ENCODE measurements around the gene FBXO40.

GRCh38 chr3:121545574-121546455 is 47.4 kb upstream of the FBXO40 start, which contains the start of gene POLQ:
- no peak for TF ChIP-seq CTCF (IDR thresholded peaks at IDR 0.05)
- 0 out of 2 replicates have a peak, but pooled peaks have one; percentile 21 for TF ChIP-seq ZFX (IDR thresholded peaks at IDR 0.05; ENCODE audit: borderline replicate concordance)

All from 22Rv1 (cell line).